IMR-90 (cell line): ENCODE data around the gene CARD16.

Experiments used
- BHLHE40 ChIP-seq: fragments of 150-350 bp; IDR thresholded peaks from 2 replicates; pipeline ENCODE4 v1.6.1; 2016; ENCODE audit warnings: mild to moderate bottlenecking, low read depth, low read length
- CEBPB ChIP-seq: IDR thresholded peaks from 2 replicates; pipeline ENCODE4 v1.6.1; 2012; ENCODE audit warnings: low read depth, low read length, improper control_type of control experiment
- ELK1 ChIP-seq: fragments of 150-350 bp; IDR thresholded peaks from 2 replicates; pipeline ENCODE4 v1.6.1; 2016; ENCODE audit warnings: low read depth, mild to moderate bottlenecking, low read length, moderate library complexity, borderline replicate concordance
- MAZ ChIP-seq: IDR thresholded peaks from 2 replicates; pipeline ENCODE4 v1.6.1; 2012; ENCODE audit warnings: low read depth, mild to moderate bottlenecking, low read length, improper control_type of control experiment, moderate library complexity, borderline replicate concordance
- MXI1 ChIP-seq: IDR thresholded peaks from 2 replicates; pipeline ENCODE4 v1.6.1; 2012; ENCODE audit warnings: low read depth, mild to moderate bottlenecking, low read length, moderate library complexity, borderline replicate concordance
- NFE2L2 ChIP-seq: fragments of 150-350 bp; IDR thresholded peaks from 2 replicates; pipeline ENCODE4 v1.6.1; 2016; ENCODE audit warnings: low read depth, mild to moderate bottlenecking, low read length
- POLR2A ChIP-seq: IDR thresholded peaks from 2 replicates; pipeline ENCODE4 v1.6.1; 2012; ENCODE audit warnings: mild to moderate bottlenecking, low read depth, low read length
- RAD21 ChIP-seq: IDR thresholded peaks from 2 replicates; pipeline ENCODE4 v1.6.1; 2012; ENCODE audit warnings: low read length, improper control_type of control experiment
- RCOR1 ChIP-seq: IDR thresholded peaks from 2 replicates; pipeline ENCODE4 v1.6.1; 2012; ENCODE audit warnings: mild to moderate bottlenecking, low read length, improper control_type of control experiment; ENCODE audit not compliant: insufficient replicate concordance
- RFX5 ChIP-seq: IDR thresholded peaks from 2 replicates; pipeline ENCODE4 v1.8.0; 2012; ENCODE audit warnings: low read depth, mild to moderate bottlenecking, low read length, moderate library complexity
- SMC3 ChIP-seq: fragments of 150-350 bp; IDR thresholded peaks from 2 replicates; pipeline ENCODE4 v1.6.1; 2016; ENCODE audit warnings: low read depth, mild to moderate bottlenecking, antibody characterized with exemption, low read length, moderate library complexity
- USF2 ChIP-seq: fragments of 150-350 bp; IDR thresholded peaks from 2 replicates; pipeline ENCODE4 v1.6.1; 2017; ENCODE audit warnings: mild to moderate bottlenecking, antibody characterized with exemption, low read length, low read depth
- TF ChIP-seq, protein P1 (sequence below): conservative IDR thresholded peaks from 2 replicates; pipeline ENCODE4 v1.5.1; 2012; ENCODE audit warnings: mild to moderate bottlenecking, low read depth, low read length, improper control_type of control experiment

DNA sequence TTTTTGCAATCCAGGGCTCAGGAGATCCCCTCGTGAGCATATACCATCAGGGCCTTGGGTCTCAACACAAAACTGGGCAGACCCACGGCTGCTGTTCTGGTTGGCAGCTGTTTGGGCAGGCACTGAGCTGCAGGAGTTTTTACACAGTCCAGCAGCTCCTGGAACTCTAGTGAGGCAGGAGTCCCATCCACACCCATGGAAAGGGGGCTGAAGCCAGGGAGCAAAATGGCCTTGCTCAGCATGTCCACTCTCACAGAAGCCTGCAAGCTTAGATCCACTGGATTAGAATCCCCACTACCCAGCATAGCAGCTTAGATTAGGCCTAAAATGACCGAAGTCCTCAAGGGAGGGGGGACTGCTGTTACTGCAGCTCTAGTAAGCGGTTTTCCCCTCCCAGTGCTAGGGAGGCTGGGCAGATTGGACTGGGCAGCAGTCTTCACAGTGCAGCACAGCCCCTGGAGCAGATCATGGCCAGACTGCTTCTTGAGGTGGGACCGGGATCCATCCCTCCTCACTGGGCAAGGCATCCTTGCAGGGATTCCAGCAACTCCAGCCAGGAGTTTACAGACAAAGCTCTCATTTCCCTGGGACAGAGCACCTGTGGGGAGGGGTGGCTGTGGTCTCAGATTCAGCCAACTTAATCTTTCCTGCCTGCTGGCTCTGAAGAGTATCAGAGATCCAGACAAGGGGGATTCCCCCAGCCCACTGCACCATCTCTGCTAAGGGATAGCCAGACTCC lies 36.4 kb upstream of the CARD16 start:
- TF ChIP-seq, protein P1, sequence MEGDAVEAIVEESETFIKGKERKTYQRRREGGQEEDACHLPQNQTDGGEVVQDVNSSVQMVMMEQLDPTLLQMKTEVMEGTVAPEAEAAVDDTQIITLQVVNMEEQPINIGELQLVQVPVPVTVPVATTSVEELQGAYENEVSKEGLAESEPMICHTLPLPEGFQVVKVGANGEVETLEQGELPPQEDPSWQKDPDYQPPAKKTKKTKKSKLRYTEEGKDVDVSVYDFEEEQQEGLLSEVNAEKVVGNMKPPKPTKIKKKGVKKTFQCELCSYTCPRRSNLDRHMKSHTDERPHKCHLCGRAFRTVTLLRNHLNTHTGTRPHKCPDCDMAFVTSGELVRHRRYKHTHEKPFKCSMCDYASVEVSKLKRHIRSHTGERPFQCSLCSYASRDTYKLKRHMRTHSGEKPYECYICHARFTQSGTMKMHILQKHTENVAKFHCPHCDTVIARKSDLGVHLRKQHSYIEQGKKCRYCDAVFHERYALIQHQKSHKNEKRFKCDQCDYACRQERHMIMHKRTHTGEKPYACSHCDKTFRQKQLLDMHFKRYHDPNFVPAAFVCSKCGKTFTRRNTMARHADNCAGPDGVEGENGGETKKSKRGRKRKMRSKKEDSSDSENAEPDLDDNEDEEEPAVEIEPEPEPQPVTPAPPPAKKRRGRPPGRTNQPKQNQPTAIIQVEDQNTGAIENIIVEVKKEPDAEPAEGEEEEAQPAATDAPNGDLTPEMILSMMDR: no peak
- TF ChIP-seq SMC3 (no peak), NFE2L2 (no peak), MAZ (no peak), MXI1 (no peak), BHLHE40 (no peak), POLR2A (no peak), ELK1 (no peak), RFX5 (no peak), USF2 (no peak), CEBPB (no peak), RAD21 (no peak), RCOR1 (no peak)
